ENCODE results near the gene PAQR8. TPM values are rescaled to one million over a fixed set of nuclear protein-coding genes. Genes with fewer than 3 reads are reported as not detected.
A peak's percentile ranks its signal among the peaks of the same experiment; 100 is the strongest.

PAQR8 gene
- total RNA-seq, 1 experiment from 2014 or later: 0.44 TPM

DNA sequence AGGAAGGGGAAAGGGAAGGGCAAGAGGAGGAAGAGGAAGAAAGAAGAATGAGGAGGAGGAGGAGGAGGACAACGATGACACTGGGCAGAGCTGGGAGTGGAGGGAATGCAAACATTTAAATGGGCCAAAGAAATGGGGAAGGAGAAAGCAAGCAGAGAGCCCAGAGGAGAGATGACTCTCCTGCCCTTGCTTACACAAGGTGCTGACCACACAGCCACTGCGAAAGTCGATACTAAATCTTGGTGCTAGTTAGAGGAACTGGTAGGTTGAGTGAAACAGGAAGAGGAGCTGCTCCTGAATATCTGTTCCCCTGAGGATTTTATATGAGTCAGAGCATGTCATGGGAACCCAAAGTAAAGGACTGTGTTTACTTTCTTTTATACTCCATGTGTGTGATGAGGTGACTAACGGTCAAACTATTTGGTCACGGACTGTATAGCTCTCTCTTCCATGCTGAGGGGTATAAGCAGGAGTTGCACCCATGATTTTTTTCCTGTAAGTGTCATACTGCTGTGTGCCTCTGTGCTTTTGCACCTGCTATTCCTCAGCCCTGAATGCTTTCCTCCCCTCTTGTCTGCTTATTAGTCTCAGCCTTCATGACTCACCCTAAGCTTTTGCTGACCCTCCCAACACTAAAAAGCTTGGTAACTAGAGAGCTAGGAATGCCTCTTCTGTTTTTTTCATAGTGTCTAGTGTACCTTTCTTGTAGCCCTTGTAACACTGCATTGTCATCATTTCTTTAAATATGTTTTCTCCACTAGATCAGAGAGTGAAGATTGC lies 9.5 kb upstream of the PAQR8 start:
- H3K79me2 ChIP-seq (ENCODE audit: low read length): no peaks in the 10 kb centered on the region
- H4K20me1 ChIP-seq (ENCODE audit: low read length): no peaks in the 10 kb centered on the region
- CTCF ChIA-PET: interaction anchor here (0.6 to 1.5 kb wide), 5 partner anchors 10 to 67 kb away, joined by 4 to 13 read pairs (median 5); partner anchors contain the start of genes MCM3 and PAQR8
- peaks cover 12% of the 10 kb centered on the region for H3F3A ChIP-seq (ENCODE audit: low read length, unreplicated experiment)
- DNase-seq (peak; percentile 99), ATAC-seq (peak; percentile 93)
- H3K9ac ChIP-seq (ENCODE audit: low read length): peak overlapping the region; percentile 68
- H3K36me3 ChIP-seq (ENCODE audit: low read depth, low read length): no peaks in the 10 kb centered on the region
- H3K27ac ChIP-seq (ENCODE audit: low read length): peak overlapping the region; percentile 96
- no peaks in the 10 kb centered on the region for H3K9me3 ChIP-seq (ENCODE audit: low read length)
- intact Hi-C loops (cut with micrococcal nuclease): loop anchor here (1.0 to 2.0 kb wide), 5 partner anchors 16 to 310 kb away; no protein-coding TSS in a partner anchor
- no peak overlapping the region for H2AFZ ChIP-seq (ENCODE audit: low read length)
- no peak for TF ChIP-seq EZH2 (IDR thresholded peaks at IDR 0.05; ENCODE audit: low read length, unreplicated experiment)
- TF ChIP-seq EZH2phosphoT487 (IDR thresholded peaks at IDR 0.05; ENCODE audit: borderline replicate concordance, low read length): no peak
- TF ChIP-seq, protein P1, sequence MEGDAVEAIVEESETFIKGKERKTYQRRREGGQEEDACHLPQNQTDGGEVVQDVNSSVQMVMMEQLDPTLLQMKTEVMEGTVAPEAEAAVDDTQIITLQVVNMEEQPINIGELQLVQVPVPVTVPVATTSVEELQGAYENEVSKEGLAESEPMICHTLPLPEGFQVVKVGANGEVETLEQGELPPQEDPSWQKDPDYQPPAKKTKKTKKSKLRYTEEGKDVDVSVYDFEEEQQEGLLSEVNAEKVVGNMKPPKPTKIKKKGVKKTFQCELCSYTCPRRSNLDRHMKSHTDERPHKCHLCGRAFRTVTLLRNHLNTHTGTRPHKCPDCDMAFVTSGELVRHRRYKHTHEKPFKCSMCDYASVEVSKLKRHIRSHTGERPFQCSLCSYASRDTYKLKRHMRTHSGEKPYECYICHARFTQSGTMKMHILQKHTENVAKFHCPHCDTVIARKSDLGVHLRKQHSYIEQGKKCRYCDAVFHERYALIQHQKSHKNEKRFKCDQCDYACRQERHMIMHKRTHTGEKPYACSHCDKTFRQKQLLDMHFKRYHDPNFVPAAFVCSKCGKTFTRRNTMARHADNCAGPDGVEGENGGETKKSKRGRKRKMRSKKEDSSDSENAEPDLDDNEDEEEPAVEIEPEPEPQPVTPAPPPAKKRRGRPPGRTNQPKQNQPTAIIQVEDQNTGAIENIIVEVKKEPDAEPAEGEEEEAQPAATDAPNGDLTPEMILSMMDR (conservative IDR thresholded peaks at IDR 0.05; ENCODE audit: low read depth, low read length): no peak
- BruUV-seq (replicated peaks): no TSS peak
- H3K9me2 ChIP-seq (replicated peaks; ENCODE audit: low read length): no peaks in the 10 kb centered on the region
- H3K4me2 ChIP-seq (ENCODE audit: low read length): peak overlapping the region; percentile 68
- peak overlapping the region; percentile 20; the same call in 1 of the 2 replicates for H3K4me3 ChIP-seq (ENCODE audit: low read length)
- POLR2A ChIA-PET (ENCODE audit: unreplicated experiment): interaction anchor here (0.6 to 1.6 kb wide), 3 partner anchors 37 to 68 kb away, joined by 3 to 15 read pairs (median 4); no protein-coding TSS in a partner anchor
- peaks cover 27% of the 10 kb centered on the region for H3K4me1 ChIP-seq (ENCODE audit: insufficient read depth, low read length)
- H3K27me3 ChIP-seq (ENCODE audit: low read length): no peaks in the 10 kb centered on the region

DNA sequence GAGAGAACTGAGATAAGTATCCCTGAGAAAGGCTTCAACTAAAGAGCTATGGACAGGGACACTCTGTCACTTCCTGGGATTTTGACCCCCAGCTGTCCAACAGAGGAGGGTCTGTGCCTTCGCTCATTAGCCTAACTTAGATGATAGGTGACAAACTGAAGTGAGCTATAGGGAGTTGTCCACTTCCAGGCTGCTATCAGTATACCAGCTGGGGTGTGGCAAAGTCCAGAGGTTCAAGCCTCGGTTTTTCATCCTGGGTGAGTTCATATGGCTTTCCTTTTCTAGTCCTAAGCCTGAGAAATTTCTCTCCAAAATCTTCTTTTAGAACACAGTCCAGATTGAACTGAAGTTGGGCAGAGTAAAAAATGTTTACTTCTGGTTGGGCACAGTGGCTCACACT lies 5.9 kb upstream of the PAQR8 start:
- DNase-seq (no peak), ATAC-seq (no peak)
- H3K27me3 ChIP-seq (ENCODE audit: low read length): no peaks in the 10 kb centered on the region
- H4K20me1 ChIP-seq (ENCODE audit: low read length): no peaks in the 10 kb centered on the region
- H3F3A ChIP-seq (ENCODE audit: low read length, unreplicated experiment): peaks cover 12% of the 10 kb centered on the region
- H3K9me2 ChIP-seq (replicated peaks; ENCODE audit: low read length): no peaks in the 10 kb centered on the region
- ChIA-PET POLR2A (ENCODE audit: unreplicated experiment) (interaction anchor here (0.5 kb wide), 1 partner anchor 71 kb away, joined by 7 read pairs; no protein-coding TSS in a partner anchor), CTCF (no interaction called here)
- no peak overlapping the region for H3K27ac ChIP-seq (ENCODE audit: low read length)
- H3K9me3 ChIP-seq (ENCODE audit: low read length): no peaks in the 10 kb centered on the region
- H3K36me3 ChIP-seq (ENCODE audit: low read depth, low read length): no peaks in the 10 kb centered on the region
- no peak overlapping the region for H3K4me2 ChIP-seq (ENCODE audit: low read length)
- H3K4me1 ChIP-seq (ENCODE audit: insufficient read depth, low read length): peaks cover 32% of the 10 kb centered on the region
- intact Hi-C loops (cut with micrococcal nuclease): no loop called here
- no peak overlapping the region for H2AFZ ChIP-seq (ENCODE audit: low read length)
- BruUV-seq (replicated peaks): no TSS peak
- no peak overlapping the region for H3K9ac ChIP-seq (ENCODE audit: low read length)
- TF ChIP-seq EZH2 (IDR thresholded peaks at IDR 0.05; ENCODE audit: low read length, unreplicated experiment): no peak
- TF ChIP-seq, protein P1 (conservative IDR thresholded peaks at IDR 0.05; ENCODE audit: low read depth, low read length): no peak
- no peak for TF ChIP-seq EZH2phosphoT487 (IDR thresholded peaks at IDR 0.05; ENCODE audit: borderline replicate concordance, low read length)
- no peak overlapping the region for H3K4me3 ChIP-seq (ENCODE audit: low read length)
- no peaks in the 10 kb centered on the region for H3K79me2 ChIP-seq (ENCODE audit: low read length)

DNA sequence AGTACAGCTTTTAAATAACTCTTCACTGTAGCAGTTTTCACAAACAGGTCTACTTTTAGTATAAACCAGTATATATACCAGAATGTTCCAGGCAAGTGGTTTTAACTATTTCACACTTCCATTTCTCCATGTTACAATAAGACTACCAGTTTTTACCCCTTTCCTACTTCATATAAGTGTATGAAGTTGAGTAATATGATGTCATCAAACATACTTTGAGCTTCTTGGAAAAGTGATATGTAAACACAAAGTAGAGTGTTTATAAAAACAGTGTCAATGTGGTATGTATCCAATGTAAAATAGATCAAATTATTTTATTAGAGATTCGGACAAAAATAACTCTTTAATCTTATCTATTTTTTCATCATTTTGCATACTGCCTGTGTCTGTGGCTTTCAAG lies 2.5 kb upstream of the PAQR8 start:
- H3K36me3 ChIP-seq (ENCODE audit: low read depth, low read length): no peaks in the 10 kb centered on the region
- no peak for DNase-seq
- no peaks in the 10 kb centered on the region for H3K9me2 ChIP-seq (replicated peaks; ENCODE audit: low read length)
- no TSS peak for BruUV-seq (replicated peaks)
- no peak overlapping the region for H2AFZ ChIP-seq (ENCODE audit: low read length)
- intact Hi-C loops (cut with micrococcal nuclease): no loop called here
- CTCF ChIA-PET: no interaction called here
- peaks cover 19% of the 10 kb centered on the region for H3K4me1 ChIP-seq (ENCODE audit: insufficient read depth, low read length)
- H3K27ac ChIP-seq (ENCODE audit: low read length): no peak overlapping the region
- TF ChIP-seq EZH2 (IDR thresholded peaks at IDR 0.05; ENCODE audit: low read length, unreplicated experiment) (no peak), EZH2phosphoT487 (IDR thresholded peaks at IDR 0.05; ENCODE audit: borderline replicate concordance, low read length) (no peak)
- TF ChIP-seq, protein P1 (conservative IDR thresholded peaks at IDR 0.05; ENCODE audit: low read depth, low read length): no peak
- no peaks in the 10 kb centered on the region for H3K27me3 ChIP-seq (ENCODE audit: low read length)
- no peaks in the 10 kb centered on the region for H3K9me3 ChIP-seq (ENCODE audit: low read length)
- H3F3A ChIP-seq (ENCODE audit: low read length, unreplicated experiment): no peaks in the 10 kb centered on the region
- no peak for ATAC-seq
- H3K9ac ChIP-seq (ENCODE audit: low read length): no peak overlapping the region
- POLR2A ChIA-PET (ENCODE audit: unreplicated experiment): no interaction called here
- H3K79me2 ChIP-seq (ENCODE audit: low read length): no peaks in the 10 kb centered on the region
- no peak overlapping the region for H3K4me3 ChIP-seq (ENCODE audit: low read length)
- H3K4me2 ChIP-seq (ENCODE audit: low read length): no peak overlapping the region
- H4K20me1 ChIP-seq (ENCODE audit: low read length): no peaks in the 10 kb centered on the region

Measured in PC-3 (cell line).